BJ (cell line): Measurements from ENCODE around the gene TFB1M. TPM values are rescaled to one million over a fixed set of nuclear protein-coding genes. Genes with fewer than 3 reads are reported as not detected.

Experiments used
- CTCF ChIA-PET: fragments of 350-600 bp; formaldehyde crosslinking; extraction: SDS; loops from one replicate; lab custom pipeline; 2021; ENCODE audit warnings: antibody characterized with exemption, inconsistent platforms; lab: Yijun Ruan, JAX
- POLR2A ChIA-PET: fragments of 300-600 bp; sonication (Branson Sonifier 250); formaldehyde crosslinking; extraction: SDS; loops from one replicate; lab custom pipeline; 2021; ENCODE audit warnings: antibody characterized with exemption; lab: Charles Lee
- DNase-seq: peaks from one replicate; pipeline ENCODE4 v3.0.0-alpha.2; 2011; ENCODE audit warnings: low read depth
- H3K27me3 ChIP-seq: 2 replicates; pipeline ENCODE4 v1.6.0; 2011; ENCODE audit warnings: low read length; ENCODE audit not compliant: control insufficient read depth, insufficient read depth
- H3K36me3 ChIP-seq: 2 replicates; pipeline ENCODE4 v1.5.1; 2011; ENCODE audit warnings: low read length; ENCODE audit not compliant: control insufficient read depth, insufficient read depth
- H3K4me3 ChIP-seq: 2 replicates; pipeline ENCODE4 v1.5.1; 2011; ENCODE audit warnings: low read depth, mild to moderate bottlenecking, control low read depth, low read length
- CTCF ChIP-seq: IDR thresholded peaks from 2 replicates; pipeline ENCODE4 v1.5.1; 2011; ENCODE audit warnings: low read depth, mild to moderate bottlenecking, control low read depth, inconsistent platforms, low read length, moderate library complexity; ENCODE audit not compliant: insufficient read depth
- polyA plus RNA-seq: library from polyadenylated mRNA; depleted of rRNA; stranded (reverse); fragments of >200 nt; gene quantifications from 2 replicates; pipeline ENCODE4 v1.2.3, GENCODE V29; 2011

TFB1M gene
- polyA plus RNA-seq, 1 experiment = 12.9 TPM

GRCh38 chr6:155265843-155266535, 48.3 kb downstream of the TFB1M start:
- DNase-seq = no peak
- H3K36me3 ChIP-seq = 0 out of 2 replicates have a peak, but pooled peaks cover 3% of the 10 kb centered on the region
- CTCF ChIA-PET = interaction anchor here (1.3 to 1.9 kb wide), 2 partner anchors 8 to 88 kb away, joined by 3 to 8 read pairs; no protein-coding TSS in a partner anchor
- H3K4me3 ChIP-seq = no peak overlapping the region
- POLR2A ChIA-PET = no interaction called here
- no peaks in the 10 kb centered on the region for H3K27me3 ChIP-seq
- peak; percentile 21; the same call in 1 of the 2 replicates for TF ChIP-seq CTCF

- H3K4me3 ChIP-seq = no peak overlapping the region
Observed at GRCh38 chr6:155264693-155265320, 49.5 kb downstream of the TFB1M start.

GRCh38 chr6:155263373-155264063, 50.8 kb downstream of the TFB1M start, which contains the start of gene CLDN20:
CLDN20 (plus strand) TSS chr6:155264013; CDS start chr6:155275720, 11,707 bp downstream.
- ChIA-PET CTCF (interaction anchor here (1.5 kb wide), 1 partner anchor 16 kb away, joined by 7 read pairs; no protein-coding TSS in a partner anchor), POLR2A (no interaction called here)

More at GRCh38 chr6:155264693-155265320, 49.5 kb downstream of the TFB1M start:
- no peak for DNase-seq
- no peak for TF ChIP-seq CTCF
- ChIA-PET POLR2A (interaction anchor here (0.5 kb wide), 1 partner anchor 1558 kb away, joined by 11 read pairs; no protein-coding TSS in a partner anchor), CTCF (interaction anchor here (1.3 kb wide), 1 partner anchor 87 kb away, joined by 3 read pairs; no protein-coding TSS in a partner anchor)
- H3K36me3 ChIP-seq = peaks cover 7% of the 10 kb centered on the region
- no peaks in the 10 kb centered on the region for H3K27me3 ChIP-seq

GRCh38 chr6:155262655-155263054, 51.6 kb downstream of the TFB1M start:
- no peaks in the 10 kb centered on the region for H3K27me3 ChIP-seq
- TF ChIP-seq CTCF = no peak
- ChIA-PET CTCF (interaction anchor here (0.8 to 2.6 kb wide), 3 partner anchors 15 to 85 kb away, joined by 3 to 8 read pairs (median 7); no protein-coding TSS in a partner anchor), POLR2A (no interaction called here)
- no peak for DNase-seq
- no peak overlapping the region for H3K4me3 ChIP-seq
- H3K36me3 ChIP-seq = peaks cover 16% of the 10 kb centered on the region

More at GRCh38 chr6:155263373-155264063, 50.8 kb downstream of the TFB1M start, which contains the start of gene CLDN20:
- no peak for TF ChIP-seq CTCF
- peaks cover 14% of the 10 kb centered on the region for H3K36me3 ChIP-seq
- H3K27me3 ChIP-seq = no peaks in the 10 kb centered on the region
- DNase-seq = no peak
- H3K4me3 ChIP-seq = no peak within 1 kb of the TSS
